ENCODE results near the gene BCAP31.

DNA sequence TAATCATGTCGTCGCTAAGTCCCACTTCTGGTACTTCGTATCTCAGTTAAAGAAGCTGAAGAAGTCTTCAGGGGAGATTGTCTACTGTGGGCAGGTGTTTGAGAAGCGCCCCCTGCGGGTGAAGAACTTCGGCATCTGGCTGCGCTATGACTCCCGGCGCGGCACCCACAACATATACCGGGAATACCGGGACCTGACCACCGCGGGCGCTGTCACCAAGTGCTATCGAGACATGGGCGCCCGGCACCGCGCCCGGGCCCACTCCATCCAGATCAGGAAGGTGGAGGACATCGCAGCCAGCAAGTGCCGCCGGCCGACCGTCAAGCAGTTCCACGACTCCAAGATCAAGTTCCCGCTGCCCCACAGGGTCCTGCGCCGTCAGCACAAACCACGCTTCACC lies 61.9 kb downstream of the BCAP31 start:
- TF ChIP-seq FOXK2 (IDR thresholded peaks at IDR 0.05) (no peak), ZSCAN31 (CRISPR knock-in tag; IDR thresholded peaks at IDR 0.05; ENCODE audit: low read depth) (no peak), ZNF780A (CRISPR knock-in tag; IDR thresholded peaks at IDR 0.05) (no peak), HMG20B (CRISPR knock-in tag; conservative IDR thresholded peaks at IDR 0.05) (no peak), RFX5 (IDR thresholded peaks at IDR 0.05; ENCODE audit: low read depth, low read length) (no peak)
- TF ChIP-seq, protein P1, sequence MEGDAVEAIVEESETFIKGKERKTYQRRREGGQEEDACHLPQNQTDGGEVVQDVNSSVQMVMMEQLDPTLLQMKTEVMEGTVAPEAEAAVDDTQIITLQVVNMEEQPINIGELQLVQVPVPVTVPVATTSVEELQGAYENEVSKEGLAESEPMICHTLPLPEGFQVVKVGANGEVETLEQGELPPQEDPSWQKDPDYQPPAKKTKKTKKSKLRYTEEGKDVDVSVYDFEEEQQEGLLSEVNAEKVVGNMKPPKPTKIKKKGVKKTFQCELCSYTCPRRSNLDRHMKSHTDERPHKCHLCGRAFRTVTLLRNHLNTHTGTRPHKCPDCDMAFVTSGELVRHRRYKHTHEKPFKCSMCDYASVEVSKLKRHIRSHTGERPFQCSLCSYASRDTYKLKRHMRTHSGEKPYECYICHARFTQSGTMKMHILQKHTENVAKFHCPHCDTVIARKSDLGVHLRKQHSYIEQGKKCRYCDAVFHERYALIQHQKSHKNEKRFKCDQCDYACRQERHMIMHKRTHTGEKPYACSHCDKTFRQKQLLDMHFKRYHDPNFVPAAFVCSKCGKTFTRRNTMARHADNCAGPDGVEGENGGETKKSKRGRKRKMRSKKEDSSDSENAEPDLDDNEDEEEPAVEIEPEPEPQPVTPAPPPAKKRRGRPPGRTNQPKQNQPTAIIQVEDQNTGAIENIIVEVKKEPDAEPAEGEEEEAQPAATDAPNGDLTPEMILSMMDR (CRISPR knock-in tag; IDR thresholded peaks at IDR 0.05) = peak; percentile 75

Data from HepG2 (cell line).